Measurements from ENCODE around the gene NLGN4Y. TPM values are rescaled to one million over a fixed set of nuclear protein-coding genes. Genes with fewer than 3 reads are reported as not detected.

The NLGN4Y gene
- total RNA-seq, 4 donors from 2014 or later: 10.2 to 12.3 TPM; not detected in 2

- no peak for TF ChIP-seq CTCF (IDR thresholded peaks at IDR 0.05; ENCODE audit: low read depth)
Observed at GRCh38 chrY:14523491-14524271, 648 bp upstream of the NLGN4Y start.

- no peak for TF ChIP-seq CTCF (IDR thresholded peaks at IDR 0.05; ENCODE audit: low read depth)
Observed at GRCh38 chrY:14525315-14525714, 986 bp downstream of the NLGN4Y start.

- TF ChIP-seq CTCF (IDR thresholded peaks at IDR 0.05; ENCODE audit: low read depth): no peak
Observed at GRCh38 chrY:14528361-14528760, 4.0 kb downstream of the NLGN4Y start.

GRCh38 chrY:14536703-14537102 lies 12.4 kb downstream of the NLGN4Y start:
- TF ChIP-seq CTCF (IDR thresholded peaks at IDR 0.05; ENCODE audit: low read depth): no peak

GRCh38 chrY:14543506-14543905 lies 19.2 kb downstream of the NLGN4Y start:
- no peak for TF ChIP-seq CTCF (IDR thresholded peaks at IDR 0.05; ENCODE audit: low read depth)

GRCh38 chrY:14581294-14581693 lies 57.0 kb downstream of the NLGN4Y start:
- no peak for TF ChIP-seq CTCF (IDR thresholded peaks at IDR 0.05; ENCODE audit: low read depth)

GRCh38 chrY:14586725-14587124 lies 62.4 kb downstream of the NLGN4Y start:
- no peak for TF ChIP-seq CTCF (IDR thresholded peaks at IDR 0.05; ENCODE audit: low read depth)
